Stimulated activated CD8-positive, alpha-beta memory T cell treated with anti-CD3 and anti-CD28 coated beads, Interleukin-12 subunit alpha, Interleukin-12 subunit beta, amount 100 ng/mL, for 24 hours (primary cell): ENCODE results near the gene SIRPA.

ENCODE experiments used
- DNase-seq: peaks from one replicate; pipeline ENCODE4 v3.0.0-alpha.2; 2020; ENCODE audit errors: extremely low read depth

The SIRPA gene

DNA sequence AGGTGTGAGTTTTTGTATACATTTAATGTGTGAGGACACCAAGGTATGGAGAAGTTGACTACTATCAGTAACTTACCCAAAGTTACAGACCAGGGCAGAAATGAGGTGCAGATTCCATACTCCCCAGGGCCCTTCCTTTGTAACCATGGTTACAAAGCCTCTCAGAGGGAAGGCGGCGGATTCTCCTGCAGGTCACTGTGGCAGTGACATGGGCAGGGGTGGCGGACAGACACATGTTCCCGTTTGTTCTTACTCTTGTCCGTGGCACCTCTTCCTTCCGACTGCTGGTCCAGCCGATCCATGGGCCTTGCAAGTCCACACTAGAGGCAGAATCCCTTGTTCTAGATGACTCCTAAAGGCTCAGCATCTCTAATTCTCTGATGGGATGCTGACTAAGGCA is 55.6 kb downstream of the SIRPA start:
- no peak for DNase-seq

DNA sequence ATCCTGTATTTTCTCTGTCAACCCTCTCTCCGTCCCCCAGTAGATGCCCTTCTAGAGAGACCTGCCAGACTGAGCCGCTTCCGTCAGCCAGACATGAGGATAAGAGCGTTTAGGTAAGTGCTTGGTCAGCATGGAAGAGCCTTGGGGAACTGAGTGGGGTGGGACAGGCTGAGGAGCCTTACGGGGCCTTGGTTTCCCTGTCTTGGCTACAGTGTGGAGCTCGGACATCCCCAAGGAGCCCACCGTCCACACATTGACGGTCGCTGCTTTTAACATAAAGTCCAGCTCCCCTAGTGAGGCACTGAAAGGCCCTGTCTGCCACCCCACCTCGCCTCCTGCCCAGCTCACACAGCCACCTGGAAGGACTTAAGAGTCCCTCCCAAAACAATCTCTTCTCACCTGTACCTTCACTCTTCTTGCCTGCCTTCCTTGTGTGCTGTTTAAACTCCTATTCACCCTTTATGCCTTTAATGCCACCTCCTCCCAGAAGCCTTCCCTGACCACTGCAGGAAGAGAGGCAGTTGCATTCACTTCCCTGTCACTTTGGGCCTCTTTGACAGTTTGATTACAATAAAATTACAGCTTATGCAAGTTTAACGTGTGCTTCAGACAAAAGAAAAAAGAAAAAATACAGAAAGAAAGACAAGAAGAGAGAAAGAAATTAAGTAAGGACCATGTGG is 56.4 kb downstream of the SIRPA start:
- no peak for DNase-seq

- no peak for DNase-seq
Measured at GRCh38 chr20:1952737-1953530, 57.7 kb downstream of the SIRPA start.

DNA sequence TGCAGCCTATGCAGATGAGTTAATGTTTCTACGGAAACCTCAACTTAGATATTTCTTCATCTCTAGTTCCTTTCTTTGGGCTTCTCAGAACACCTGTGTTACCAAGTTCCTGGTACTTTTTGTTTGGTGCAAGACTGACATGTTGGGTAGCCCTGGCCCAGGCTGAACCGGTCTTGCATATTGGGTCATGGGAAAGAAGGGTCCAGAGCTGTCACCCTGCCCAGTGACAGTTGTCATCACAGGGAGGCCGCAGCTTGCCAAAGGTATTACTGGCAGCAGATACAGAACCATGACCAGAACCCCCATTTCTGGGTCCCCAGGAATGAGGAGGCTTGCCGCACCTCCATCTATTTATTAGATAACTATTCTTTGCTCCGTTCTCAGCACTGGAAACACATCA is 58.4 kb downstream of the SIRPA start:
- DNase-seq, result no peak

GRCh38 chr20:1955217-1955616 is 60.0 kb downstream of the SIRPA start:
- no peak for DNase-seq

DNA sequence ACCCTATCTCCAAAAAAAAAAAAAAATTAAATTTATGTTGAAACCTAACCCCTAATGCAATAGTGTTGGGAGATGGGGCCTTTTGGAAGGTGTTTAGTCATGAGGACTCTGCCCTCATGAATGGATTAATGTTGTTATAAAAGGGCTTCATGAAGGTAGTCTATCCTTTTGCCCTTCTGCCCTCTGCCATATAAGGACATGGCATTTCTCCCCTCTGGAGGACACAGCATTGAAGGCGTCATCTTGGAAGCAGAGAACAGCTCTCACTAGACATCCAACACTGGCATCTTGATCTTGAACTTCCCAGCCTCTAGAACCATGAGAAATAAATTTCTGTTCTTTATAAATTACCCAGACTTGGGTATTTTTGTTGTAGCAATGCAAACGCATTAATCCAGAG is 63.2 kb downstream of the SIRPA start:
- DNase-seq, result no peak

GRCh38 chr20:1959156-1959555 is 63.9 kb downstream of the SIRPA start:
- DNase-seq, result no peak

GRCh38 chr20:1961374-1961773 is 66.2 kb downstream of the SIRPA start:
- no peak for DNase-seq

DNA sequence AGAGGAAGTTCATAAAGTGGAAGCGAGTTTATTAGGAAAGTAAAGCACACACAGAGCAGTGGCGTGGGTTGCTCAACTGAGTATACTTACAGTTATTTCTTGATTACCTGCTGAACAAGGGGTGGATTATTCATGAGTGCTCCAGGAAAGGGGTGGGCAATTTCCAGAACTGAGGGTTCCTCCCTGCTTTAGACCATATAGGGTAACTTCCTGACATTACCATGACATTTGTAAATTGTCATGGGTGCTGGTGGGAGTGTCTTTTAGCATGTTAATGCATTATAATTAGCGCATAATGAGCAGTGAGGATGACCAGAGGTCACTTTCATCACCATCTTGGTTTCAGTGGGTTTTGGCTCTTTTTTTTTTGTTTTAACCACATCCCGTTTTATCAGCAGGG is 68.9 kb downstream of the SIRPA start:
- DNase-seq, result no peak

GRCh38 chr20:1964659-1965405 is 69.6 kb downstream of the SIRPA start:
- DNase-seq, result no peak

- peak; percentile 58 for DNase-seq
Measured at GRCh38 chr20:1965520-1966351, 70.5 kb downstream of the SIRPA start.

- DNase-seq, result no peak
Measured at GRCh38 chr20:1968964-1969363, 73.8 kb downstream of the SIRPA start.

DNA sequence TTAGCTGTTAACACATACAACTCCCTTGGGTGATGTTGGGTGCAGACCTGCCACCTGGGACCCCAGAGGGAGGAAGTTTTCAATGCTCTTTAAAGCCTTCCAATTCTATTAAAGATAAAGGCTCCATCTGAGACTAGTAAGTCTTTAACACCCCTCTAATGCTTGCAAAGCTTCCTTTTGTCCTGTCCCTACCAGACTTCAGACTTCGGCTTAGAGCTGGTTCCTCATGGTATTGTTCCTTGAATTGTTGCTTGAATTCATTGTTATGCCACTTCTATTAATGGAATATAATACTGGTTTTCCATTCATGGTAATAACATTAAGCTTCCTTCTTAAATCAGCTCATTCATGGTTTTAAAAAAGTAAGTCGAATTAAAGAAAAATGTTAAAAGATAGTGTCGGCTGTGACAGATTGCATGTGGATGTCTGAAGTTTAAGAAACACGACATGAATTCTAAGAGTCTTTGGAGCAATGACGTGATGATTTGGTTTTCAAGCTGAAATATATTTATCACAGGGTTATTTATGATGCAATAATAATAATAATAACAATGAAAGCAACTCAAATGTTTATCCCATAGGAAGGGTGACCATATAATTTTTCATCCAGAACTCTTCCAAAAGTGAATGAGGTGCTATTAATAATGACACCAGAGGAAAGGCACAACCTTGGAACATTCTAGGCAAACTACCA is 76.8 kb downstream of the SIRPA start:
- DNase-seq, result no peak

- DNase-seq, result no peak
Measured at GRCh38 chr20:1973601-1974440, 78.6 kb downstream of the SIRPA start.

GRCh38 chr20:1975291-1975690 is 80.1 kb downstream of the SIRPA start:
- no peak for DNase-seq

DNA sequence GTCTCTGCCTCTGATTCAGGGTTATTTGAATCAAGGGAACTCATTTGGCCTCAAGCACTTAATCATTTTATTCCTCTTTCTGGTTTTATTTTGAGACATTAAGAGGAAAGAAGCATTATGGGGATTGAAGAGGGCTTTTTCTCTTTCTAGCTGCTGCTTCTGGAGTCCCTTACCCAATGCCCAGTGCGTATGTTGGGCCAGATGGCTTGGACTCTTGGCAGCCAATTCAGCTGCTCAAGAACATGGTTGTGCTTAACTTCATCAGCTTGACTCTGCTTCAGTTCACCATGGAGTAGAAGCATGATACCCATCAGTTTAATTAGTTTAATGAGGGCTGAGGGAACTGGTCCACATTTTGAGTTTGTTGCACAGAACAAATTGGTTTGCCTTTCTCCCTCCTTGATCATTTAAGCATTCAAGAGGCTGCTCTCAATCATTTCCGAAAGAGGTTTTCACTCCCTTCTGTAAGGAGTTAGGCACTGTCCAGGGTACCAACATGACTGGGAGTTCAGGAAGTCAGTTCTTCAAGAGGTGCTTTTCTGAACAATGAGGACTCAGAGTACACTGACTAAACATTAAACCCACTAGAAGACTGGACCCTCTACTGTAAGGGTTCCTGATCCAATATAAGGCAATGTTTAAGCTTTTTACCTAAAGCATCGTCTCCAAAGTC is 84.0 kb downstream of the SIRPA start:
- DNase-seq, result no peak

GRCh38 chr20:1982686-1983085 is 87.5 kb downstream of the SIRPA start:
- no peak for DNase-seq

DNA sequence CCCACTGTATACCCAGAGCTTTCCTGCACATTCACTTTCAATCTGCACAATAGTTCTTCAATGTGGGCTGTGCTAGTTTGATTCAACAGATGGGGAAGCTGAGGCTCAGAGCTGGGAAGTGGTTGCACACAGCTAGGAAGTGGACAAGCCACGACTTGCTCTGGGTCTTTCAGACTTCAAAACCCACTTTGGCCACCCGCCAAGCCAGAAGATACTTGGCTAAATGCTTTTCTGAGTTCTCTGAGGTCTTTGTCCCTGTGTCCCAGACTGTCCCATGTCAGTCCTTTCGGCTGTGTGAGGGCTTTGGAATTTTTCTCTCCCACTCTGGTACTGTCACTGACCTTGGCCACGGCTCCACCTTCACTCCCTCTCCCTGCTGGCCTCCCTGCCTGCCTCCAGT is 88.1 kb downstream of the SIRPA start:
- DNase-seq, result no peak

- DNase-seq, result no peak
Measured at GRCh38 chr20:1987826-1988225, 92.6 kb downstream of the SIRPA start.
